Esophagus mucosa (tissue), 1 donor: ENCODE results near the gene TRO. TPM values are rescaled to one million over a fixed set of nuclear protein-coding genes. Genes with fewer than 3 reads are reported as not detected.
A peak's percentile ranks its signal among the peaks of the same experiment; 100 is the strongest.

Source experiments
- ATAC-seq: fragments of 200-7000 bp; cut with Tn5 transposase; one replicate; pipeline ENCODE4 v1.9.1; 2020
- total RNA-seq: library from RNA; stranded (reverse); gene quantifications from one replicate; pipeline ENCODE4 v1.2.4, GENCODE V29; 2023
- donor health status: DM: yes; HTN: yes; CAD: no.

Gene TRO
- total RNA-seq = 2.7 TPM

GRCh38 chrX:54920610-54921426 lies at the start of gene TRO:
Gene TRO (plus strand): TSS chrX:54920824. CDS start chrX:54922247, 1,423 bp downstream.
- ATAC-seq = no peak

- no peak for ATAC-seq
These were observed 34.9 kb upstream of the TRO start for GRCh38 chrX:54885740-54886139.

GRCh38 chrX:54891573-54891972 lies 29.1 kb upstream of the TRO start:
- peak; percentile 57 for ATAC-seq

GRCh38 chrX:54894159-54894558 lies 26.5 kb upstream of the TRO start:
- ATAC-seq = no peak

- ATAC-seq = no peak
These were observed 10.7 kb upstream of the TRO start for GRCh38 chrX:54909941-54910340.

GRCh38 chrX:54921427-54922021 lies 900 bp downstream of the TRO start:
- ATAC-seq = no peak

GRCh38 chrX:54922547-54922946 lies 1.9 kb downstream of the TRO start:
- ATAC-seq = no peak

GRCh38 chrX:54923376-54923775 lies 2.8 kb downstream of the TRO start:
- no peak for ATAC-seq

- no peak for ATAC-seq
These were observed 6.4 kb downstream of the TRO start for GRCh38 chrX:54926978-54927377.

- ATAC-seq = no peak
These were observed 8.3 kb downstream of the TRO start for GRCh38 chrX:54928876-54929275.

GRCh38 chrX:54930291-54931049 lies 9.8 kb downstream of the TRO start:
- ATAC-seq = no peak

- no peak for ATAC-seq
These were observed 10.5 kb downstream of the TRO start for GRCh38 chrX:54931107-54931506.

- ATAC-seq = no peak
These were observed 12.7 kb downstream of the TRO start for GRCh38 chrX:54933150-54933826.

- ATAC-seq = no peak
These were observed 13.4 kb downstream of the TRO start for GRCh38 chrX:54934058-54934457.

GRCh38 chrX:54934890-54935289 lies 14.3 kb downstream of the TRO start:
- ATAC-seq = no peak

- no peak for ATAC-seq
These were observed 14.7 kb downstream of the TRO start for GRCh38 chrX:54935306-54935705.

GRCh38 chrX:54937416-54937815 lies 16.8 kb downstream of the TRO start:
- no peak for ATAC-seq

- no peak for ATAC-seq
These were observed 24.2 kb downstream of the TRO start for GRCh38 chrX:54944816-54945215.

- ATAC-seq = no peak
These were observed 24.6 kb downstream of the TRO start for GRCh38 chrX:54945224-54945623.

- ATAC-seq = no peak
These were observed 30.2 kb downstream of the TRO start for GRCh38 chrX:54950730-54951375.

GRCh38 chrX:54961750-54962149 lies 41.1 kb downstream of the TRO start:
- no peak for ATAC-seq

GRCh38 chrX:54964766-54965497 lies 44.3 kb downstream of the TRO start:
- ATAC-seq = no peak
